A549 (cell line): ENCODE results near the gene ZHX3. TPM values are rescaled to one million over a fixed set of nuclear protein-coding genes. Genes with fewer than 3 reads are reported as not detected.

Experiments used
- ATAC-seq, 2 experiments: fragments of 200-7000 bp in 1 of 2; fragments of >200 bp in 1 of 2; cut with Nextera tagmentation in 1 of 2; cut with Tn5 transposase in 1 of 2; 3 replicates each; pipeline versions ENCODE4 v1.8.0 to v1.9.1; 2018 to 2020; ENCODE audit warnings: mild to moderate bottlenecking in 1 of 2, moderate library complexity in 1 of 2
- CTCF ChIA-PET: fragments of 300-600 bp; sonication (Branson Sonifier 250); formaldehyde crosslinking; extraction: SDS; loops from one replicate; lab custom pipeline; 2021; ENCODE audit warnings: antibody characterized with exemption, inconsistent platforms; lab: Yijun Ruan, JAX
- POLR2A ChIA-PET: fragments of 350-600 bp; formaldehyde crosslinking; extraction: SDS; loops from one replicate; lab custom pipeline; 2021; ENCODE audit warnings: antibody characterized with exemption, inconsistent platforms; lab: Yijun Ruan, JAX
- DNase-seq, 2 experiments: peaks; one replicate each; pipeline versions ENCODE4 v3.0.0 to v3.0.0-alpha.2; 2011 to 2016; ENCODE audit warnings: low read depth in 1 of 2, low spot score in 1 of 2
- FAIRE-seq: peaks from 2 replicates; lab custom pipeline; 2011; peaks lifted over from hg19 to GRCh38; lab: Jason Lieb, UNC
- H3K27ac ChIP-seq, 2 experiments: fragments of >200 bp; sonication (Bioruptor Twin); formaldehyde crosslinking; 3 replicates each; pipeline ENCODE4 v1.5.1; 2016 to 2017
- H3K4me1 ChIP-seq: fragments of >200 bp; sonication (Bioruptor Twin); formaldehyde crosslinking; 3 replicates; pipeline ENCODE4 v1.6.1; 2016
- H3K4me2 ChIP-seq: fragments of >200 bp; sonication (Bioruptor Twin); formaldehyde crosslinking; 3 replicates; pipeline ENCODE4 v1.6.1; 2016
- H3K4me3 ChIP-seq: fragments of >200 bp; sonication (Bioruptor Twin); formaldehyde crosslinking; 3 replicates; pipeline ENCODE4 v1.5.1; 2016
- H3K9me3 ChIP-seq: fragments of >200 bp; sonication (Bioruptor Twin); formaldehyde crosslinking; 3 replicates; pipeline ENCODE4 v1.6.1; 2016
- CBX8 ChIP-seq: fragments of 200-600 bp; sonication (generic); IDR thresholded peaks from 2 replicates; pipeline ENCODE4 v1.6.1; 2016
- FOXS1 ChIP-seq: fragments of 250-450 bp; sonication (Bioruptor Pico); IDR thresholded peaks from 2 replicates; pipeline ENCODE4 v1.5.0; 2020; ENCODE audit warnings: mild to moderate bottlenecking, moderate library complexity
- JUN ChIP-seq, 2 experiments: fragments of >200 bp; sonication (Bioruptor Twin); formaldehyde crosslinking; IDR thresholded peaks; 2 replicates in 1 of 2; 3 replicates in 1 of 2; pipeline ENCODE4 v1.6.1; 2016 to 2017
- KDM5A ChIP-seq: fragments of 200-600 bp; sonication (generic); IDR thresholded peaks from 2 replicates; pipeline ENCODE4 v1.6.1; 2016; ENCODE audit warnings: antibody characterized with exemption, mild to moderate bottlenecking
- NFE2L2 ChIP-seq: fragments of 150-350 bp; conservative IDR thresholded peaks from 2 replicates; pipeline ENCODE4 v1.6.1; 2014; ENCODE audit warnings: low read length
- RAD21 ChIP-seq, 2 experiments: fragments of >200 bp in 1 of 2; sonication (Bioruptor Twin) in 1 of 2; formaldehyde crosslinking in 1 of 2; IDR thresholded peaks in 1 of 2; conservative IDR thresholded peaks in 1 of 2; 2 replicates in 1 of 2; 3 replicates in 1 of 2; pipeline ENCODE4 v1.6.1; 2012 to 2018; ENCODE audit warnings: inconsistent platforms in 1 of 2
- RNF2 ChIP-seq: fragments of 200-600 bp; sonication (generic); IDR thresholded peaks from 2 replicates; pipeline ENCODE4 v1.6.1; 2016; ENCODE audit warnings: low read depth, mild to moderate bottlenecking, antibody characterized with exemption, moderate library complexity, borderline replicate concordance
- TFCP2L1 ChIP-seq: fragments of 250-450 bp; sonication (Bioruptor Pico); IDR thresholded peaks from 2 replicates; pipeline ENCODE4 v1.5.0; 2021; ENCODE audit warnings: mild to moderate bottlenecking
- WGBS: methylation state at CpG from one replicate; pipeline ENCODE4 v1.1.6; 2017; ENCODE audit errors: missing lambda C conversion rate; 5-methylcytosine and 5-hydroxymethylcytosine counted together
- polyA plus RNA-seq, 4 experiments: library from polyadenylated mRNA; depleted of rRNA in 3 of 4; stranded (reverse); fragments of >200 nt; fragmentation: RNase III in 1 of 4; extraction: RNeasy Plus Mini Kit Qiagen cat#74134 plus additional on column Dnase treatment in 1 of 4; gene quantifications; 2 replicates in 3 of 4; 3 replicates in 1 of 4; pipeline ENCODE4 v1.2.3, GENCODE V29; 2011 to 2017
- TF ChIP-seq, protein P1 (sequence below): IDR thresholded peaks from 2 replicates; pipeline ENCODE4 v1.6.1; 2012
- TF ChIP-seq, protein P2 (sequence below): fragments of 250-450 bp; sonication (Bioruptor Pico); IDR thresholded peaks from 2 replicates; pipeline ENCODE4 v1.5.0; 2021; ENCODE audit warnings: mild to moderate bottlenecking, moderate library complexity, borderline replicate concordance
- TF ChIP-seq, protein P3 (sequence below): fragments of >200 bp; sonication (Bioruptor Twin); formaldehyde crosslinking; IDR thresholded peaks from 3 replicates; pipeline ENCODE4 v1.5.1; 2016
- TF ChIP-seq, protein P4 (sequence below): fragments of 250-450 bp; sonication (Bioruptor Pico); IDR thresholded peaks from 2 replicates; pipeline ENCODE4 v1.5.0; 2020; ENCODE audit warnings: low read depth, mild to moderate bottlenecking, moderate library complexity

The ZHX3 gene
- polyA plus RNA-seq, 2 of the 4 experiments (the other 2 are of a cell fraction) = 3.6 to 4.1 TPM

DNA sequence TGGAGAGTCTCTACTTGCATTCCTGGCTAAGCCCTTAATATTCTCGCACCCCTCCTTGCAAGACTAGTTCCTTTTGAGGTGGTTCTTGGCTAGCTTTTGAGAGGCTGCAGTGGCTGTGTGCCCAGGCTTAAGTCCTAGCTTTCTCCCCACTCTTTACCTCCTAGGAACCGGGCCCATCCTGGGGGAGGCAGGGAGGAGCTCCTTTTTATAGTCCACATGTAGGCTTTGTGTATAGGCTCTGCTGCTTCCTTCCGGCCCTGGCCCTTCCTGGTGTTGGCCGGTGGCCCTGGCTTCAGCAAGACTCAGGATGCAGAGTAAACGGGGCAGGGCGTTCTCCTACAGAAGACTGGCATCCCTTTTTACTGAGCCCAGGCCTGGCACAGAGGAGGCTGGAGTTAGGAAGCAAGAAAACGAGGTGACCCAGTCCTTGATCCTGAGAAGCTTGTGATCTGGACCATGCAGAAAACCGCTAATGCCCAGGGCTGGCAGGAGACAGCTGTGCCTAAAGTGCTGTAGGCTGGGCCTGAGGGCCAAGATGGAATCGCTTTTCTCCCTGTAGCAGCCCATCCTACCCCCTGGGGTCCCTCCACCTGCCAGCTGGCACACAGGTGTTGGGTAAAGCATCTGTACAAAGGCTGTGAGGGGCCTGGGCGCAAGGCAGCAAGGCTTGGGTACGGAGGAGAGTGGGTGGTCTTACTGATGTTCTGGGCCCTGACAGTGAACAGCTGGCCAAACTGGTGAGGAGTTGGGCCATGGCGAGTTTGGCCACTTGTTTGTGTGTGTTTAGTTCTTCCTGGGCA, 171.5 kb downstream of the ZHX3 start:
- 94% methylated on average over 11 of the region's 12 CpGs for whole genome bisulfite sequencing
- POLR2A ChIA-PET = no interaction called here
- H3K4me3 ChIP-seq = no peak overlapping the region
- no peaks in the 10 kb centered on the region for H3K9me3 ChIP-seq
- ATAC-seq = no peak
- no peak for FAIRE-seq
- CTCF ChIA-PET = interaction anchor here (0.6 to 3.4 kb wide), 11 partner anchors 11 to 199 kb away, joined by 3 to 22 read pairs (median 3); no protein-coding TSS in a partner anchor
- H3K4me2 ChIP-seq = no peak overlapping the region
- no peak overlapping the region for H3K27ac ChIP-seq
- DNase-seq = no peak
- H3K4me1 ChIP-seq = 0 out of 3 replicates have a peak, but pooled peaks cover 8% of the 10 kb centered on the region
- TF ChIP-seq, protein P1, sequence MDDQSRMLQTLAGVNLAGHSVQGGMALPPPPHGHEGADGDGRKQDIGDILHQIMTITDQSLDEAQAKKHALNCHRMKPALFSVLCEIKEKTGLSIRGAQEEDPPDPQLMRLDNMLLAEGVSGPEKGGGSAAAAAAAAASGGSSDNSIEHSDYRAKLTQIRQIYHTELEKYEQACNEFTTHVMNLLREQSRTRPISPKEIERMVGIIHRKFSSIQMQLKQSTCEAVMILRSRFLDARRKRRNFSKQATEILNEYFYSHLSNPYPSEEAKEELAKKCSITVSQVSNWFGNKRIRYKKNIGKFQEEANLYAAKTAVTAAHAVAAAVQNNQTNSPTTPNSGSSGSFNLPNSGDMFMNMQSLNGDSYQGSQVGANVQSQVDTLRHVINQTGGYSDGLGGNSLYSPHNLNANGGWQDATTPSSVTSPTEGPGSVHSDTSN = no peak
- TF ChIP-seq KDM5A (no peak), RNF2 (no peak)

DNA sequence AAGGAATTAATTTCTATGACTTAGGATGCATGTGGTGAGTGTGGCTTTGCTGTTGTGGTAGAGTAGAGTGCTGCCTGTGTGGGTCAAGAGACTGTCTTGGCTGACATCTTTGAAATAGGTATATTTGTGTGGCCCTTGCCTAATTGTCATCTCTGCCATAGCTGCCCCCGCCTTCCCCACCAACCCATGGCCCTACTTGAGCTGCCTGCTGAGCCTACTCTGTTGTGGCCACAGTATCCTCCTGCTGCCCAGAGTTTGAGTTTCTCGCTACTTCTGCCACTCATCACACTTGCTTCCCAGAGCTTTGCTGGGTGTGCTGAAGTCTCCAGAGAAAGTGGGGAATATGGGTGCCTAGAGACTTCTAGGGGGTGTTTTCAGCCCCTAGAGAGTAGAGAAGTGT, 172.2 kb downstream of the ZHX3 start:
- Histone ChIP-seq H3K9me3 (no peaks in the 10 kb centered on the region), H3K4me3 (no peak overlapping the region), H3K4me2 (no peak overlapping the region), H3K27ac (no peak overlapping the region)
- CTCF ChIA-PET = interaction anchor here (0.6 to 3.4 kb wide), 9 partner anchors 10 to 199 kb away, joined by 3 to 22 read pairs (median 3); no protein-coding TSS in a partner anchor
- TF ChIP-seq JUN (IDR thresholded peaks at IDR 0.05) = no peak
- no peak for TF ChIP-seq NFE2L2
- TF ChIP-seq, all 56 proteins: peak for 0
- POLR2A ChIA-PET = no interaction called here
- 0 out of 3 replicates have a peak, but pooled peaks cover 8% of the 10 kb centered on the region for H3K4me1 ChIP-seq
- 96% methylated on average over 2 of the region's 2 CpGs for WGBS
- no peak for FAIRE-seq
- DNase-seq = no peak
- no peak for ATAC-seq

DNA sequence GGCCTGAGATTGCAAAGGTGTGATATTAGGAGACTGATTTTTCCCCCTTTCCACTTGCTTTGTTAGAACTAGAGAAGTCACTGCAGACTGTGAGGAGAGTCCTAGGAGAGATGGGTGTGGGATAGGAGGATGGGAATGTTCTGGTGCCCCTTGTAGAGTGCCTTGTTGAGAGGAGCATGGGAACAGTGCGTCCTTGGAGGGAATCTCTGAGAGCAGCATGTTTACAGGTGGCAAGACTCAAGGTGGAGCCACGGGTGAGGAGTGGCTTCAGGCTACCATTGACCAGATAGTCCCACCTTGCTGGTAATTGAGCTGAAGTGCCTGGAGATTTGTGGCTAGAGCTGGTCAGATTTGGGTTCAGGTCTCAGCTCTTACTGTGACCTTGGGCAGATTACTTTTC, 174.2 kb downstream of the ZHX3 start:
- Histone ChIP-seq H3K4me3 (no peak overlapping the region), H3K4me2 (no peak overlapping the region), H3K27ac (no peak overlapping the region), H3K4me1 (peaks cover 5% of the 10 kb centered on the region), H3K9me3 (no peaks in the 10 kb centered on the region)
- FAIRE-seq (no peak), ATAC-seq (no peak), DNase-seq (no peak)
- POLR2A ChIA-PET = no interaction called here
- WGBS = 92% methylated on average over 2 of the region's 2 CpGs
- CTCF ChIA-PET = interaction anchor here (1.1 to 1.7 kb wide), 3 partner anchors 30 to 197 kb away, joined by 3 to 5 read pairs (median 4); partner anchors contain the start of gene LPIN3
- TF ChIP-seq, protein P2, sequence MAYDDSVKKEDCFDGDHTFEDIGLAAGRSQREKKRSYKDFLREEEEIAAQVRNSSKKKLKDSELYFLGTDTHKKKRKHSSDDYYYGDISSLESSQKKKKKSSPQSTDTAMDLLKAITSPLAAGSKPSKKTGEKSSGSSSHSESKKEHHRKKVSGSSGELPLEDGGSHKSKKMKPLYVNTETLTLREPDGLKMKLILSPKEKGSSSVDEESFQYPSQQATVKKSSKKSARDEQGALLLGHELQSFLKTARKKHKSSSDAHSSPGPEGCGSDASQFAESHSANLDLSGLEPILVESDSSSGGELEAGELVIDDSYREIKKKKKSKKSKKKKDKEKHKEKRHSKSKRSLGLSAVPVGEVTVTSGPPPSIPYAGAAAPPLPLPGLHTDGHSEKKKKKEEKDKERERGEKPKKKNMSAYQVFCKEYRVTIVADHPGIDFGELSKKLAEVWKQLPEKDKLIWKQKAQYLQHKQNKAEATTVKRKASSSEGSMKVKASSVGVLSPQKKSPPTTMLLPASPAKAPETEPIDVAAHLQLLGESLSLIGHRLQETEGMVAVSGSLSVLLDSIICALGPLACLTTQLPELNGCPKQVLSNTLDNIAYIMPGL (CRISPR knock-in tag) = no peak
- TF ChIP-seq FOXS1 (no peak), JUN (IDR thresholded peaks at IDR 0.05) (no peak), RAD21 (conservative IDR thresholded peaks at IDR 0.05 in 1 of 2, IDR thresholded peaks at IDR 0.05 in 1 of 2) (no peak), TFCP2L1 (no peak), CBX8 (no peak)
- TF ChIP-seq, protein P3, sequence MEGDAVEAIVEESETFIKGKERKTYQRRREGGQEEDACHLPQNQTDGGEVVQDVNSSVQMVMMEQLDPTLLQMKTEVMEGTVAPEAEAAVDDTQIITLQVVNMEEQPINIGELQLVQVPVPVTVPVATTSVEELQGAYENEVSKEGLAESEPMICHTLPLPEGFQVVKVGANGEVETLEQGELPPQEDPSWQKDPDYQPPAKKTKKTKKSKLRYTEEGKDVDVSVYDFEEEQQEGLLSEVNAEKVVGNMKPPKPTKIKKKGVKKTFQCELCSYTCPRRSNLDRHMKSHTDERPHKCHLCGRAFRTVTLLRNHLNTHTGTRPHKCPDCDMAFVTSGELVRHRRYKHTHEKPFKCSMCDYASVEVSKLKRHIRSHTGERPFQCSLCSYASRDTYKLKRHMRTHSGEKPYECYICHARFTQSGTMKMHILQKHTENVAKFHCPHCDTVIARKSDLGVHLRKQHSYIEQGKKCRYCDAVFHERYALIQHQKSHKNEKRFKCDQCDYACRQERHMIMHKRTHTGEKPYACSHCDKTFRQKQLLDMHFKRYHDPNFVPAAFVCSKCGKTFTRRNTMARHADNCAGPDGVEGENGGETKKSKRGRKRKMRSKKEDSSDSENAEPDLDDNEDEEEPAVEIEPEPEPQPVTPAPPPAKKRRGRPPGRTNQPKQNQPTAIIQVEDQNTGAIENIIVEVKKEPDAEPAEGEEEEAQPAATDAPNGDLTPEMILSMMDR = no peak
- TF ChIP-seq, protein P4, sequence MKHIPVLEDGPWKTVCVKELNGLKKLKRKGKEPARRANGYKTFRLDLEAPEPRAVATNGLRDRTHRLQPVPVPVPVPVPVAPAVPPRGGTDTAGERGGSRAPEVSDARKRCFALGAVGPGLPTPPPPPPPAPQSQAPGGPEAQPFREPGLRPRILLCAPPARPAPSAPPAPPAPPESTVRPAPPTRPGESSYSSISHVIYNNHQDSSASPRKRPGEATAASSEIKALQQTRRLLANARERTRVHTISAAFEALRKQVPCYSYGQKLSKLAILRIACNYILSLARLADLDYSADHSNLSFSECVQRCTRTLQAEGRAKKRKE (CRISPR knock-in tag) = no peak
